Measurements from ENCODE around the gene FLVCR1.

FLVCR1 gene

DNA sequence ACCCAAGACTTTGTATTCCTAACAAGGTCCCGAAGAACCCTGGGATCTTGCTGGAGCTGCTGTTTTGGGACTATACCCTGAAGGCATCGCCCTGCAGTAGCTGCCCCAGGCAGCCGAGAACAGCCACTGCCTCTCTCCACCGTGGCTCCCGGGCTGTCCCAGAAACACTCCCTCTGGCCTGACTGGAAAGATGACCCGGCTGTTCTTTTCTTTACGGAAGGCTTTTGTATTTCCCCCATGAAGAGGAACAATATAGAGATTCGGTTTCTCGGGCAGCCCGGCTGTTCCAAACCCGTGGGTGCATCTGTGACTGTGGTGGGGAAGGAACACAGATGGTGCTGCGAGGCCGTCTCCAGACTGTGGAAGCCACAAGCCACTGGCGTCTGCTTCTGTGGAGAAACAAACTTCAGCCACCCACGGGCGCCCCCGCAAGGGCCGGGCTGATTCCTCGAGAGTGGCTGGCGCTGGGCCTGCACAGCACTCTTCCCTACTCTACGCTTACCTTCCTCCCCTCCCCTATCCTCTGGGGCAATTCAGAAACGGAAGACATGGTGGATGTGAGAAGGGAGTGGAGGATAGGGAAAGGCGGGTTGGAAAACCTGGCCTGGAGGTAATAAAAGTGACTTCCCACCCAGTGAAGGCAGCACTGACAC, 58.5 kb downstream of the FLVCR1 start:
- DNase-seq = no peak

GRCh38 chr1:212917134-212917485, 59.0 kb downstream of the FLVCR1 start:
- DNase-seq = no peak

GRCh38 chr1:212917858-212918257, 59.8 kb downstream of the FLVCR1 start:
- no peak for DNase-seq

GRCh38 chr1:212918824-212919223, 60.7 kb downstream of the FLVCR1 start:
- DNase-seq = no peak

DNA sequence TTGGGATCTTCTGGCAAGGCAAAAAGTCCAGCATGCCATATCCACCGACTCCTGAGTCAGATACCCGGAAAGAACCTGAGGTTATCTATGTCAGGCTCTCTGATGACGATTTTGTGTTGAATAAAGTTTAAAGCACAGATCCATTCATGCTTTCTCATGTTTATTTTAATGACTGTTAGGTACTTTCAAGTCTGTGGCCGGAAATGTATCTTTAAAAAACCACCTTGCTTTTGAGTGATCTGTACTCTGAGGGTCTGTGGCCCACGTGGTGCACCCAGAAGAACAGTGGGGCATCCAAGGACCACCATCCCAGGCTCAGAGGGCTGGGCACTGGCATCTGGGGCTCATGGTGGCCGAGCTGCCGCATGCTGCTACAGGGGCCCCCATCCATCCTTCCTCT, 62.2 kb downstream of the FLVCR1 start:
- no peak for DNase-seq

GRCh38 chr1:212920896-212921295, 62.8 kb downstream of the FLVCR1 start:
- DNase-seq = no peak

DNA sequence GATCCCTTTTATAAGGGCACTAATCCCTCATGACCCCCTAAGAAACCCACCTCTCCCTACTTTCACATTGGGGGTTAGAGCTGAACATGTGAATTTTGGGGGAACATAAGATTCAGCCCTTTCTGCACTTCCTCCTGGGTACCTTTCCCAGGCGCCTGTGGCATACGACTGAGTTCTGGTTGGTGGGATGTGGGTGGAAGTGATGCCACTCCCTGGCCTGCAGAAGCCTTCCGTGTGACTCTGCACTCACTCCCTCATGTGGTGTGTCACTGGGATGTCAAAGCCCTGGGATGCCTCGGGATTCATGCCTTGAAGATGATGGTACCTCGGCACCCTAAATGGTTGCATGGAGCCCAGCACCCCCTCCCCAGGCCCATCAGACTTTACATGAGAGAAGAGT, 63.9 kb downstream of the FLVCR1 start:
- DNase-seq = no peak

DNA sequence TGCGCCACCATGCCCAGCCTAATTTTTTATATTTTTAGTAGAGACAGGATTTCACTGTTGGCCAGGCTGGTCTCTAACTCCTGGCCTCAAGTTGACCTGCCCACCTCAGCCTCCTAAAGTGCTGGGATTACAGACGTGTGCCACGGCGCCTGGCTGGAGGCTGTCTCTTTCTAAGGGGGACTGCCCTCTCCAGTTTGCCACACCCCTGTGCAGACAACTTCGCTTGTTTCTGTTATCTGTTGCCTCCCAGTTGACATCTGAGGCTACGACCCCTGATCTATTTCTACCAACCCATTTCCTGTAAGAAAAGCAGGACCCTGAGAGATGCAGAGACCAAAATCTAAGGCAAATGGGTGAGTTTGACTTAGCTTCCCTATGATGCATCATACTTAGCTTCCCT, 68.3 kb downstream of the FLVCR1 start:
- no peak for DNase-seq

- no peak for DNase-seq
Measured at GRCh38 chr1:212928323-212929291, 70.5 kb downstream of the FLVCR1 start.

DNA sequence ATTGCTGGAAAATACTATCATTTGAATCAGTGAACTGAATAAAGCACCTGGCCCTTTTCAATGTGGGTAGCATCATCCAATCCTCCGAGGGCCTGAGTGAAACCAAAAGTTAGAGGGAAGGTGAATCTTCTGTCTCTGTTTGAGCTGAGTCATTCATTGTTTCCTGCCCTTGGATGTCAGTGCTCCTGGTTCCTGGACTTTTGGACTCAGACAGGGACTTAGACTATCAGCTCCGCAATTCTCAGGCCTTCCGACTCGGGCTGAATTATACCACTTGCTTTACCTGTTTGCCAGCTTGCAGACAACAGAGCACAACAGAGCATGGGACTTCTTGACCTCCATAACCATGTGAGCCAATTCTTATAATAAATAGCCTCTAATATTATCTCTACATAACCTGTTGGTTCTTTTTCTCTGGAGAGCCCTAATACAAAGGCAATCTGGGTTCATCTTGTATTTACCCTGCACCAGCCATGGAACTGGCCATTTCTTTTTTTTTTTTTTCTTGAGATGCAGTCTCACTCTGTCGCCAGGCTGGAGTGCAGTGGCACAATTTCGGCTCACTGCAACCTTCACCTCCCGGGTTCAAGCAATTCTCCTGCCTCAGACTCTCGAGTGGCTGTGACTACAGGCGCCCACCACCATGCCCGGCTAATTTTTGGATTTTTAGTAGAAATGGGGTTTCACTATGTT, 73.1 kb downstream of the FLVCR1 start:
- no peak for DNase-seq

GRCh38 chr1:212933815-212934471, 75.9 kb downstream of the FLVCR1 start:
- DNase-seq = no peak

DNA sequence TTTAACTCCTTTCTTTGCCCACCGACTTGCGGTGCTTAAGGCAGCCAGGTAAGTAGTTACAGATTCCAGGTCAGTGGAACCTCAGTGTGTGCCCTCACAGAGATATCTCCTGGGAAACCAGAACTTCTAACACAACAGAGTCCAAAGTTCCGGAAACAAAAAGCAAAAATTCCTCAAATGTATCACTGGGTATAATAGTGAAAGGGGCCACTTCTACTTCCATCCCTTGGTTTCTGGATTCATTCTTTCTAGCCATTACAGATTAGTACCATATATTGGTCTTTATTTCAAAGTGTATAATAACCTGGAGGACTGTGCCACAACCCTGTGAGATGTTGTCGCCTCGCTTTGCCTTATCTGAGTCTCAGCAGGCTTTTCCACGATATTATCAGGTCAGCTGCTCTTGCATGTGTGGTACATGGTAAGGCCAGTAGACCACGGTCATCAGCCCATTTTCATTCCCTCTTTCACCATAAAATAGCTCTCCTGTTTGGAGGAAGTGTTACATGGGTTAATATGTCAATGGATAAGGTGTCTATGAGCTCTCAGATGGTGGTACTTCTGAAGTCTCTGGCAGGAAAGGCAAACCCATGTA, 77.4 kb downstream of the FLVCR1 start:
- DNase-seq = no peak

- no peak for DNase-seq
Measured at GRCh38 chr1:212937034-212937433, 79.0 kb downstream of the FLVCR1 start.

GRCh38 chr1:212938846-212939245, 80.8 kb downstream of the FLVCR1 start:
- no peak for DNase-seq

DNA sequence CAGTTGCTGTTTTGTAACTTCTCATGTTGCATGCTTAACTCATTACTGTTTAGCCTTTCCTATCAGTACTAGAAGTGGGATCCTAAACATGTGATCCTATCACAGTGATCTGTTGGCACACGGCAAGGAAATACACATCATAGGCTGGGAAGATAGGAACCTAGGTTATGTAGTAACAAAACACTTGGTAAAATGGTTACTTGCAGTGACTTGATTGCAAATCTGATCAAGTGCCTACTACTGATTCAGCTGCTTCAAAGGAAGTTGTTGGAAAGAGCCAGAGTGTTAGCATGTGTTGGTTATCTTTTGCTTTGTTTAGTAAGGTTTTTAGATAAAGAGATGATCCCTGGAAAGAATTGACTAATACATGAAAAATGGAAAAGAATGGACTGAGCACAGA, 83.4 kb downstream of the FLVCR1 start:
- DNase-seq = no peak

DNA sequence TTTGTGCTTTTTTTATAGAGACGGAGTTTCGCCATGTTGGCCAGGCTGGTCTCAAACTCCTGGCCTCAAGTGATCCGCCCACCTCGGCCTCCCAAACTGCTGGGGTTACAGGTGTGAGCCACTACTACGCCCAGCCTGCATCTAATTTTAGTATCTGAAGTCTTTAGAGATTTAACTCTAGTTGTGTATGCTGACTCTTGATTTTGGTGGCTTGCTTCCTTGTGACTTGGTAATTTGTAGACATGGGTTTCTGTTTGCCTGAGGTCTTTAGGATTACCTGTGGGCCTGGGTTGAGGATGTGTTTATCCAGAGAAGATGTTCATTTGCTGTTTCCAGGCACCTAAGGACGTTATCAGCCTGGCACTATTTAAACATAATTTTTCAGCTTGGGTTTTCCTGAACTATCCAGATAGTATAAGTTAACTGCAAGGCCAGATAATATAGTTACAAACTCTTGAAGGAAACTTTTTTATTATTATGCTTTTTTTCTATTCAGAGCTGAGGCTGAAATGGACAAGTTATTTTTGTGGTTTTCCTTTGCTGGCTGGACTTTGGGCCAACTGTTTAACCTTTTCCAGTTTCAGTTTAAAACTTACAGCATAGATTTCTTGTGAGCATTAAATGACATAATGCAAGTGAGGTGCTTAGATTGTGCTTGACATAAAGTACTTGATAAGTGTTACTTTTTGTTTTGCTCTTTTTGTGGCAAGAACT, 84.8 kb downstream of the FLVCR1 start:
- DNase-seq = no peak

- DNase-seq = no peak
Measured at GRCh38 chr1:212943393-212943710, 85.3 kb downstream of the FLVCR1 start.

- DNase-seq = no peak
Measured at GRCh38 chr1:212944229-212944901, 86.3 kb downstream of the FLVCR1 start.

GRCh38 chr1:212945056-212945455, 87.0 kb downstream of the FLVCR1 start:
- no peak for DNase-seq

DNA sequence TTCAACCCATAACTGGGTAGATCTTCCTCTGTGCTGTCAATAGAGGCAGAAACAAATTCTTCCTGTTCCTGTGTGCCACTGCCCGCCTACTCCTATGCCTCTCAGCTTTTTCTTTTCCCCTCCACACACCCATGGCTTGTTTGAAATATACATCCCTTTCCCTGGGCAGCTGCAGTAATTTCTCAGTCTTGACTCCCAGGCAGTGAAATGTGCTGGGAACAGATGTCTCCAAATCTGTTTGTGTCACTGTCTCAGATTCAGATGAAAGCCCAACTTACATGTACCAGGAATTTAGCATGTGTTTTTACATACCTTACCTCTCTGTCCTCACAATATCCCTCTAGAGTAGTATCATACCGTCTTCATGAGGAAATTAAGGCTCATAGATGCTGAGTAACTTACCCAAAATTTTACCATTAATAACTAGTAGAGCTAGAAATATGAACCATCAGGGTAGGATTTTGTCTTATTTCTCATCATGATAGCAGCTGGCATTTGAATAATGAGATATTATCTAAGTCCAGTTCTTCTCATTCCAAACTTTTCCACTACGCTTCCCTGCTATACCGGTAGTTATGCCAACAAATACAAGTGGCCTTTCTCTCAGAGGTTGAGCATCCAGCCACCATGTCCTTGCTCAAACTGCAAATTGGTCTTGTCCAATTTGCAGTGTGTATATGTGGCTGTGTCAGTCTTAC, 87.5 kb downstream of the FLVCR1 start:
- no peak for DNase-seq

DNA sequence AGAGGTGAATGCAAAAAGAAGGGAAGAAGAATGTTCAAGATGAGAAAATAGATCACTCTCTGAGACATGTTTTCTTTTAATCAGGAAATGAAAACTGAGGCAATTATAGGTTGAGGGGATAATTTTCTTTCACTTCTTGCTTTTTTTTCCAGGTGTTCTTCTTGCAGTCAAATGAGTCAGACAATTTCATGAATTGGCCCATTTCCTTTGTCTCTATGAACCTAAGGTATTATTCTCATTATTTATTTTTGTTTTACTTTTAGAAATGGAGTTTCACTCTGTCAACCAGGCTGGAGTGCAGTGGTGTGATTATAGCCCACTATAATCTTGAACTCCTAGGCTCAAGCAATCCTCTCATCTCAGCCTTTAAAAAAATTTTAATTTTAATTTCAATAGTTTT, 88.8 kb downstream of the FLVCR1 start:
- no peak for DNase-seq
